ENCODE results near the gene SLC13A5. TPM values are rescaled to one million over a fixed set of nuclear protein-coding genes. Genes with fewer than 3 reads are reported as not detected.
A peak's percentile ranks its signal among the peaks of the same experiment; 100 is the strongest.

SLC13A5 gene
- total RNA-seq: 1.1 to 1.5 TPM in 2 of 3 replicates, not detected in the other
- long read RNA-seq, partial matches to known transcripts: 1 of 1 reads
- long read RNA-seq, other reads (novel, unspliced or antisense): 0 of 1 reads

GRCh38 chr17:6713130-6713917 is at the start of gene SLC13A5:
SLC13A5 (minus strand) TSS chr17:6713369; CDS start chr17:6713333, 36 bp downstream.
- Mint-ChIP-seq H3K36me3 (ENCODE audit: low read depth) (peaks cover 2% of the 10 kb centered on the region), H3K4me3 (ENCODE audit: unreplicated experiment) (peak within 1 kb of the TSS; percentile 71), H3K4me1 (ENCODE audit: low read depth) (peaks cover 21% of the 10 kb centered on the region), H3K9me3 (ENCODE audit: low read depth) (peaks cover 14% of the 10 kb centered on the region), H3K27me3 (ENCODE audit: low read depth) (peaks cover 49% of the 10 kb centered on the region), H3K27ac (ENCODE audit: unreplicated experiment) (no peak within 1 kb of the TSS)
- DNase-seq (ENCODE audit: low spot score): no peak
- TF ChIP-seq, protein P1, sequence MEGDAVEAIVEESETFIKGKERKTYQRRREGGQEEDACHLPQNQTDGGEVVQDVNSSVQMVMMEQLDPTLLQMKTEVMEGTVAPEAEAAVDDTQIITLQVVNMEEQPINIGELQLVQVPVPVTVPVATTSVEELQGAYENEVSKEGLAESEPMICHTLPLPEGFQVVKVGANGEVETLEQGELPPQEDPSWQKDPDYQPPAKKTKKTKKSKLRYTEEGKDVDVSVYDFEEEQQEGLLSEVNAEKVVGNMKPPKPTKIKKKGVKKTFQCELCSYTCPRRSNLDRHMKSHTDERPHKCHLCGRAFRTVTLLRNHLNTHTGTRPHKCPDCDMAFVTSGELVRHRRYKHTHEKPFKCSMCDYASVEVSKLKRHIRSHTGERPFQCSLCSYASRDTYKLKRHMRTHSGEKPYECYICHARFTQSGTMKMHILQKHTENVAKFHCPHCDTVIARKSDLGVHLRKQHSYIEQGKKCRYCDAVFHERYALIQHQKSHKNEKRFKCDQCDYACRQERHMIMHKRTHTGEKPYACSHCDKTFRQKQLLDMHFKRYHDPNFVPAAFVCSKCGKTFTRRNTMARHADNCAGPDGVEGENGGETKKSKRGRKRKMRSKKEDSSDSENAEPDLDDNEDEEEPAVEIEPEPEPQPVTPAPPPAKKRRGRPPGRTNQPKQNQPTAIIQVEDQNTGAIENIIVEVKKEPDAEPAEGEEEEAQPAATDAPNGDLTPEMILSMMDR (IDR thresholded peaks at IDR 0.05): peak; percentile 69

- no peak for DNase-seq (ENCODE audit: low spot score)
- Mint-ChIP-seq H3K4me3 (ENCODE audit: unreplicated experiment) (no peak overlapping the region), H3K4me1 (ENCODE audit: low read depth) (no peaks in the 10 kb centered on the region), H3K27me3 (ENCODE audit: low read depth) (peaks cover 22% of the 10 kb centered on the region), H3K36me3 (ENCODE audit: low read depth) (peaks cover 4% of the 10 kb centered on the region), H3K9me3 (ENCODE audit: low read depth) (peaks cover 4% of the 10 kb centered on the region), H3K27ac (ENCODE audit: unreplicated experiment) (no peak overlapping the region)
- TF ChIP-seq, protein P1 (IDR thresholded peaks at IDR 0.05): no peak
These were observed 48.6 kb upstream of the SLC13A5 start for GRCh38 chr17:6761779-6762178.

- Mint-ChIP-seq H3K4me3 (ENCODE audit: unreplicated experiment) (no peak overlapping the region), H3K36me3 (ENCODE audit: low read depth) (no peaks in the 10 kb centered on the region), H3K9me3 (ENCODE audit: low read depth) (no peaks in the 10 kb centered on the region), H3K27ac (ENCODE audit: unreplicated experiment) (no peak overlapping the region), H3K27me3 (ENCODE audit: low read depth) (peaks cover 1% of the 10 kb centered on the region), H3K4me1 (ENCODE audit: low read depth) (peaks cover 16% of the 10 kb centered on the region)
- TF ChIP-seq, protein P1 (IDR thresholded peaks at IDR 0.05): no peak
- no peak for DNase-seq (ENCODE audit: low spot score)
These were observed 44.6 kb upstream of the SLC13A5 start for GRCh38 chr17:6757747-6758146.

GRCh38 chr17:6756425-6757031 is 43.4 kb upstream of the SLC13A5 start:
- no peaks in the 10 kb centered on the region for H3K36me3 Mint-ChIP-seq (ENCODE audit: low read depth)
- TF ChIP-seq, protein P1 (IDR thresholded peaks at IDR 0.05): no peak
- H3K27ac Mint-ChIP-seq (ENCODE audit: unreplicated experiment): no peak overlapping the region
- peaks cover 28% of the 10 kb centered on the region for H3K4me1 Mint-ChIP-seq (ENCODE audit: low read depth)
- DNase-seq (ENCODE audit: low spot score): no peak
- no peaks in the 10 kb centered on the region for H3K9me3 Mint-ChIP-seq (ENCODE audit: low read depth)
- no peak overlapping the region for H3K4me3 Mint-ChIP-seq (ENCODE audit: unreplicated experiment)
- no peaks in the 10 kb centered on the region for H3K27me3 Mint-ChIP-seq (ENCODE audit: low read depth)

DNA sequence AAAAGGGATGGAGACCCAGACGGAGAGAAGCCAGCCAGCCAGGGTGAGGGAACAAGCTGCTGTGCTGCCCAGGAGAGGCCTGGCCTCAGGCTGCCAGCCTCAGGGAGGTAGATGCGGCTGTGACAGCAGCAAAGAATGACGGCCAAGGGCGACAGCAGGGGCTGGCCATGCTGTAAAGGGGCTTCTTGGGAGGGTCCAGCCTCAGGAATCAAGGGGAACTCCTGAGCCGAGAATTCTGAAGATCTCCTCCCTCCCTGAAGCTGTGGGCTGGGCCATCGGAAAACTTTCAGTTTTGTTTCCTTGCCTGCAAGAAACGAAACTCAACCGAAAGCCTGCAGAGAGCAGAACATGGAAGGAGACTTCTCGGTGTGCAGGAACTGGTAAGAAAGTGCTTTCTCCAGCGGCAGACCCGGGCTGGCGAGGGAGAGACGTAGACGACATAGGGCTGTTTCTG is 42.6 kb upstream of the SLC13A5 start, which contains the start of gene XAF1:
Gene XAF1, plus strand, starts transcription at position 316 of the 454 bp plus-strand sequence. Its CDS starts 33 bp downstream, at position 349.
- Mint-ChIP-seq H3K9me3 (ENCODE audit: low read depth) (no peaks in the 10 kb centered on the region), H3K36me3 (ENCODE audit: low read depth) (no peaks in the 10 kb centered on the region), H3K27ac (ENCODE audit: unreplicated experiment) (no peak within 1 kb of the TSS), H3K27me3 (ENCODE audit: low read depth) (no peaks in the 10 kb centered on the region), H3K4me1 (ENCODE audit: low read depth) (peaks cover 29% of the 10 kb centered on the region), H3K4me3 (ENCODE audit: unreplicated experiment) (no peak within 1 kb of the TSS)
- no peak for DNase-seq (ENCODE audit: low spot score)
- TF ChIP-seq, protein P1 (IDR thresholded peaks at IDR 0.05): no peak

Measured in chondrocyte (in vitro differentiated cells).